ENCODE results near the gene NARS2. TPM values are rescaled to one million over a fixed set of nuclear protein-coding genes. Genes with fewer than 3 reads are reported as not detected.

Gene NARS2
- total RNA-seq, 1 donor from 2014 or later: 29.9 TPM

Other genes with a start within 250 kb of the NARS2 start
- gene GAB2, start 157.0 kb downstream of the NARS2 start, total RNA-seq: 31.6 and 38.0 TPM in 2 replicates

All from myocyte (in vitro differentiated cells).